Astrocyte (in vitro differentiated cells and primary cell): Measurements from ENCODE around the gene TERT.

ENCODE experiments used
- EZH2 ChIP-seq: IDR thresholded peaks from 2 replicates; pipeline ENCODE4 v1.6.1; 2012; ENCODE audit warnings: mild to moderate bottlenecking, low read length, inconsistent platforms; ENCODE audit not compliant: insufficient read depth
- TF ChIP-seq, protein P1 (sequence below): IDR thresholded peaks from 2 replicates; pipeline ENCODE4 v1.5.1; 2011; ENCODE audit warnings: low read depth, mild to moderate bottlenecking, inconsistent platforms, low read length, moderate library complexity; ENCODE audit not compliant: insufficient read depth

- no peak for TF ChIP-seq EZH2
- TF ChIP-seq, protein P1, sequence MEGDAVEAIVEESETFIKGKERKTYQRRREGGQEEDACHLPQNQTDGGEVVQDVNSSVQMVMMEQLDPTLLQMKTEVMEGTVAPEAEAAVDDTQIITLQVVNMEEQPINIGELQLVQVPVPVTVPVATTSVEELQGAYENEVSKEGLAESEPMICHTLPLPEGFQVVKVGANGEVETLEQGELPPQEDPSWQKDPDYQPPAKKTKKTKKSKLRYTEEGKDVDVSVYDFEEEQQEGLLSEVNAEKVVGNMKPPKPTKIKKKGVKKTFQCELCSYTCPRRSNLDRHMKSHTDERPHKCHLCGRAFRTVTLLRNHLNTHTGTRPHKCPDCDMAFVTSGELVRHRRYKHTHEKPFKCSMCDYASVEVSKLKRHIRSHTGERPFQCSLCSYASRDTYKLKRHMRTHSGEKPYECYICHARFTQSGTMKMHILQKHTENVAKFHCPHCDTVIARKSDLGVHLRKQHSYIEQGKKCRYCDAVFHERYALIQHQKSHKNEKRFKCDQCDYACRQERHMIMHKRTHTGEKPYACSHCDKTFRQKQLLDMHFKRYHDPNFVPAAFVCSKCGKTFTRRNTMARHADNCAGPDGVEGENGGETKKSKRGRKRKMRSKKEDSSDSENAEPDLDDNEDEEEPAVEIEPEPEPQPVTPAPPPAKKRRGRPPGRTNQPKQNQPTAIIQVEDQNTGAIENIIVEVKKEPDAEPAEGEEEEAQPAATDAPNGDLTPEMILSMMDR: no peak
These were observed 40.1 kb upstream of the TERT start for GRCh38 chr5:1334831-1335539.
